Gastrocnemius medialis (tissue), 4 donors: ENCODE measurements around the gene ARHGEF19.

Source experiments
- POLR2A ChIP-seq, 2 donors: fragments of 450-650 bp; IDR thresholded peaks; one replicate each; pipeline ENCODE4 v1.6.1; 2017; ENCODE audit warnings: antibody characterized with exemption in 2 of 2, mild to moderate bottlenecking in 2 of 2, moderate library complexity in 2 of 2
- TF ChIP-seq, protein P1 (sequence below), 5 experiments: fragments of 450-650 bp in 3 of 5; fragments of 200-600 bp in 2 of 5; sonication (generic) in 2 of 5; IDR thresholded peaks in 4 of 5; conservative IDR thresholded peaks in 1 of 5; 1 replicate in 4 of 5; 2 replicates in 1 of 5; pipeline ENCODE4 v1.5.1; 2016 to 2019; ENCODE audit warnings: antibody characterized with exemption in 5 of 5, mild to moderate bottlenecking in 3 of 5, moderate library complexity in 3 of 5

GRCh38 chr1:16208270-16208987 is 4.0 kb downstream of the ARHGEF19 start:
- no peak for TF ChIP-seq POLR2A (IDR thresholded peaks at IDR 0.05)
- TF ChIP-seq, protein P1, sequence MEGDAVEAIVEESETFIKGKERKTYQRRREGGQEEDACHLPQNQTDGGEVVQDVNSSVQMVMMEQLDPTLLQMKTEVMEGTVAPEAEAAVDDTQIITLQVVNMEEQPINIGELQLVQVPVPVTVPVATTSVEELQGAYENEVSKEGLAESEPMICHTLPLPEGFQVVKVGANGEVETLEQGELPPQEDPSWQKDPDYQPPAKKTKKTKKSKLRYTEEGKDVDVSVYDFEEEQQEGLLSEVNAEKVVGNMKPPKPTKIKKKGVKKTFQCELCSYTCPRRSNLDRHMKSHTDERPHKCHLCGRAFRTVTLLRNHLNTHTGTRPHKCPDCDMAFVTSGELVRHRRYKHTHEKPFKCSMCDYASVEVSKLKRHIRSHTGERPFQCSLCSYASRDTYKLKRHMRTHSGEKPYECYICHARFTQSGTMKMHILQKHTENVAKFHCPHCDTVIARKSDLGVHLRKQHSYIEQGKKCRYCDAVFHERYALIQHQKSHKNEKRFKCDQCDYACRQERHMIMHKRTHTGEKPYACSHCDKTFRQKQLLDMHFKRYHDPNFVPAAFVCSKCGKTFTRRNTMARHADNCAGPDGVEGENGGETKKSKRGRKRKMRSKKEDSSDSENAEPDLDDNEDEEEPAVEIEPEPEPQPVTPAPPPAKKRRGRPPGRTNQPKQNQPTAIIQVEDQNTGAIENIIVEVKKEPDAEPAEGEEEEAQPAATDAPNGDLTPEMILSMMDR (IDR thresholded peaks at IDR 0.05 in 4 of 5, conservative IDR thresholded peaks at IDR 0.05 in 1 of 5), result no peak
